ENCODE measurements around the gene ANXA4. TPM values are rescaled to one million over a fixed set of nuclear protein-coding genes. Genes with fewer than 3 reads are reported as not detected.

ANXA4 gene
- 54.9 TPM for polyA plus RNA-seq (2013, experiment 1 of 2; ENCODE audit: insufficient read length)
- polyA plus RNA-seq (2013, experiment 2 of 2; ENCODE audit: insufficient read length), result 89.4 TPM

GRCh38 chr2:69741575-69742321, at the start of gene ANXA4:
Gene ANXA4, plus strand, starts transcription at chr2:69742134. Its CDS starts 39,432 bp downstream, at chr2:69781566.
- DNase-seq, result peak; percentile 72

GRCh38 chr2:69692424-69692823, 49.5 kb upstream of the ANXA4 start:
- DNase-seq, result peak; percentile 72

- no peak for DNase-seq
Measured at GRCh38 chr2:69693059-69693774, 48.7 kb upstream of the ANXA4 start.

GRCh38 chr2:69693775-69694450, 48.0 kb upstream of the ANXA4 start:
- DNase-seq, result no peak

- DNase-seq, result peak; percentile 86
Measured at GRCh38 chr2:69694894-69695849, 46.8 kb upstream of the ANXA4 start.

GRCh38 chr2:69695850-69696216, 46.1 kb upstream of the ANXA4 start:
- DNase-seq, result no peak

- DNase-seq, result no peak
Measured at GRCh38 chr2:69700381-69700780, 41.6 kb upstream of the ANXA4 start.

GRCh38 chr2:69701100-69701945, 40.6 kb upstream of the ANXA4 start:
- DNase-seq, result peak; percentile 27

GRCh38 chr2:69703189-69703588, 38.7 kb upstream of the ANXA4 start:
- no peak for DNase-seq

GRCh38 chr2:69704446-69704845, 37.5 kb upstream of the ANXA4 start:
- no peak for DNase-seq

- peak; percentile 30 for DNase-seq
Measured at GRCh38 chr2:69709290-69709689, 32.6 kb upstream of the ANXA4 start.

- DNase-seq, result no peak
Measured at GRCh38 chr2:69711971-69712370, 30.0 kb upstream of the ANXA4 start.

GRCh38 chr2:69714024-69714423, 27.9 kb upstream of the ANXA4 start:
- no peak for DNase-seq

- peak; percentile 78 for DNase-seq
Measured at GRCh38 chr2:69714539-69715220, 27.3 kb upstream of the ANXA4 start.

GRCh38 chr2:69715964-69716363, 26.0 kb upstream of the ANXA4 start:
- DNase-seq, result peak; percentile 83

- peak; percentile 54 for DNase-seq
Measured at GRCh38 chr2:69716555-69717120, 25.3 kb upstream of the ANXA4 start.

GRCh38 chr2:69717186-69717585, 24.7 kb upstream of the ANXA4 start:
- DNase-seq, result no peak

GRCh38 chr2:69717861-69718273, 24.1 kb upstream of the ANXA4 start:
- DNase-seq, result peak; percentile 68

- no peak for DNase-seq
Measured at GRCh38 chr2:69718338-69718965, 23.5 kb upstream of the ANXA4 start.

- no peak for DNase-seq
Measured at GRCh38 chr2:69720404-69720803, 21.5 kb upstream of the ANXA4 start.
